ENCODE data around the gene PIGH.
"Not testable (repeated sequence)": the region's sequence is repeated elsewhere in the genome, so short reads cannot be mapped to it uniquely, and the experiment has no call there.

Gene PIGH

DNA sequence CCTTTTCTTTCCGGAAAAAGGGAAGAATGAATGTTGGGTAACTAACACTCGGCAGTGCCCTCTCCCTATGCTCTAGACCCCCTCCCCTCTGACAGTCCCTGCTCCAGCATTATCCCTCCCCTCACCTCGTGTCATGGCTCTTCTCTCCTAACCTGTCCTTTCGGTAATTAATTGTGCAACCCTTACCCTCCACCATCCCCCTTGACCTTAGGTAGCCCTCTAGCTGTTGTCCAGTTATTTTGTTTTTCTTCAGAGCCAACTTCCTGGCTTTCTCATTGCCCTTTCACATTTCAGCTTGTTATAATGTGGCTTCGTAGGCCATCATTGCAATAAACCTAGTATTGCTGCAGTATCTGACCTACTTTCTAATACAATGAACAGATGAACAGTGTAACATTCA lies 30.9 kb upstream of the PIGH start:
- Histone ChIP-seq H3K9me3 (ENCODE audit: insufficient read depth, low read depth, low read length) (no peaks in the 10 kb centered on the region), H3K9ac (ENCODE audit: low read depth, low read length) (no peak overlapping the region), H3K4me1 (ENCODE audit: insufficient read depth, low read length) (no peaks in the 10 kb centered on the region), H3K27me3 (ENCODE audit: insufficient read depth, low read length) (no peaks in the 10 kb centered on the region), H3K4me3 (ENCODE audit: low read length) (no peak overlapping the region), H3K27ac (ENCODE audit: low read depth, low read length) (no peak overlapping the region), H3K36me3 (ENCODE audit: insufficient read depth, low read length) (peaks cover 5% of the 10 kb centered on the region; the same call in 1 of the 2 replicates)
- 92% methylated on average over 5 of the region's 5 CpGs for WGBS

DNA sequence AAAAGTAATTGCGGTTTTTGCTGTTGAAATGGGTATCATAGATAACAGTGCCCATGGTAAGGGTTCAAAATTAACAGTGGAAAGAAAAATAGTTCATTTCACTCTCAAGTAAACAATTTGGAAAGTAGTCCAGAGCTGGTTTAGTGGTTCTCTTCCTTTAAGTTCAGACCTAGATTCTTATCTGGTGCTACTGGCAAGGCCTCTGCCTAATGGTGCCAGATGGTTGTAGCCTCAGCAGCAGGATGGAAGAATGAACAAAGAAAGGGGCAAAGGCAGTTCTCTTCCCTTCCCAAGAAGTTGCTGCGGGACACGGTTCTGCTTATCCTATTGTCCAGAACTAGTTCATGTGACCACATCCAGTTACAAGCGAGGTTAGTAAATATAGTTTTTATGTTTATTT lies 30.1 kb upstream of the PIGH start:
- Histone ChIP-seq H3K4me3 (ENCODE audit: low read length) (no peak overlapping the region), H3K9me3 (ENCODE audit: insufficient read depth, low read depth, low read length) (no peaks in the 10 kb centered on the region), H3K9ac (ENCODE audit: low read depth, low read length) (no peak overlapping the region), H3K27me3 (ENCODE audit: insufficient read depth, low read length) (no peaks in the 10 kb centered on the region), H3K4me1 (ENCODE audit: insufficient read depth, low read length) (no peaks in the 10 kb centered on the region), H3K36me3 (ENCODE audit: insufficient read depth, low read length) (peaks cover 5% of the 10 kb centered on the region; the same call in 1 of the 2 replicates), H3K27ac (ENCODE audit: low read depth, low read length) (no peak overlapping the region)
- WGBS: 98% methylated on average over 3 of the region's 4 CpGs

DNA sequence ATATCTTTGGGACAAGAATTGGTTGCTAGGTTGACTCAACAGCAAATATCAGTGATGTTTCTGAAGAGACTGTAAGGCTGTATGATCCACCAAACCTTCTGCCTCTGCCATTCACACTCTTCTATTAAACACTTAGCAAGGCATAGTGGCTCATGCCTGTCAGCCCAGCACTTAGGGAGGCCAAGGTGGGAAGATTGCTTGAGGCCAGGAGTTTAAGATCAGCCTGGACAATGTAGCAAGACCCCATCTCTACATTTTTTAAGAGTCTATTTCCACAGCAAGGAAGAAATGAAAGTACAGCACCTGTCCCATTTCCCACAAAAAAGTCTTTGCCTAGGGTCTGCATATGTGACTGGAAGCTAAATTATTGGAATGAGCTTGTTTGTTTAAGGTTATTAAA lies 27.5 kb upstream of the PIGH start:
- Histone ChIP-seq H3K9ac (ENCODE audit: low read depth, low read length) (no peak overlapping the region), H3K27ac (ENCODE audit: low read depth, low read length) (no peak overlapping the region), H3K36me3 (ENCODE audit: insufficient read depth, low read length) (peaks cover 13% of the 10 kb centered on the region; the same call in 1 of the 2 replicates), H3K4me3 (ENCODE audit: low read length) (no peak overlapping the region), H3K4me1 (ENCODE audit: insufficient read depth, low read length) (peaks cover 8% of the 10 kb centered on the region), H3K9me3 (ENCODE audit: insufficient read depth, low read depth, low read length) (no peaks in the 10 kb centered on the region; the same call in 1 of the 2 replicates), H3K27me3 (ENCODE audit: insufficient read depth, low read length) (no peaks in the 10 kb centered on the region)

DNA sequence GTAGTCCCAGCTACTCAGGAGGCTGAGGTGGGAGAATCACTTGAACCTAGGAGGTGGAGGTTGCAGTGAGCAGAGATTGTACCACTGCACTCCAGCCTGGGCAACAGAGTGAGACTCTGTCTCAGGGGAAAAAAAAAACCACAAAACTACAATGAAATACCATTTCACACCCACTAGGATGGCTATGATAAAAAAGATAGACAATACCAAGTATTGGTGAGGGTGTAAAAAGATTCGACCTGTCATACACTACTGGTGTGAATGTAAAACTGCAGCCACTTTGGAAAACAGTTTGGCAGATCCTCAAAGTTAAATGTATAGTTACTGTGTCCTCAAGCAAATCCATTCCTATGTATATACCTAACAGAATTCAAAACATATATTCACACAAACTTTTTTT lies 26.1 kb upstream of the PIGH start:
- not testable (repeated sequence) for H3K9me3 ChIP-seq (ENCODE audit: insufficient read depth, low read depth, low read length); H3K4me3 ChIP-seq (ENCODE audit: low read length); H3K27ac ChIP-seq (ENCODE audit: low read depth, low read length); H3K9ac ChIP-seq (ENCODE audit: low read depth, low read length); H3K36me3 ChIP-seq (ENCODE audit: insufficient read depth, low read length); H3K27me3 ChIP-seq (ENCODE audit: insufficient read depth, low read length)
- whole genome bisulfite sequencing: 88% methylated on average over 1 of the region's 1 CpG
- peaks cover 12% of the 10 kb centered on the region for H3K4me1 ChIP-seq (ENCODE audit: insufficient read depth, low read length)

DNA sequence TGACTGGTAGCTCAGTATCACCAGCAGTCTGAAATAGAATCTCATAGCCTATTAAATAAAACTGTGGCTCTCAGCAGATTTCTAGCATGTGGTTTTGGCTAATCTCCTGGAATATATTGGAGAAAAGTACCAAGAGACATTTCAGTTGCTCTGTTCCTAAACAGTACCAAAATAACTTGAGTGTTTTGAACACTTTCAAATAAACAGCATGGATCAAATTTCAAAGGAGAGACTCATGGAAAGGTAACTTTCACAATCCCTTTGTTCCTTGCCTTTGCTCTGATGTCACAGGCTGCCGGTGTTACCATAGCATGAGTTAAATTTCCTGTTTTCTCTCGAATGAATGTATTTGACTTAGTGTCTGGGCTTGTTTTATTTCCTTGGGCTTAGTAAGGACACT lies 23.0 kb upstream of the PIGH start:
- 85% methylated on average over 2 of the region's 2 CpGs for WGBS
- Histone ChIP-seq H3K27ac (ENCODE audit: low read depth, low read length) (peak overlapping the region; percentile 53), H3K27me3 (ENCODE audit: insufficient read depth, low read length) (peaks cover 8% of the 10 kb centered on the region), H3K36me3 (ENCODE audit: insufficient read depth, low read length) (peaks cover 8% of the 10 kb centered on the region; the same call in 1 of the 2 replicates), H3K4me3 (ENCODE audit: low read length) (no peak overlapping the region; the same call in 1 of the 2 replicates), H3K4me1 (ENCODE audit: insufficient read depth, low read length) (peaks cover 17% of the 10 kb centered on the region), H3K9ac (ENCODE audit: low read depth, low read length) (peak overlapping the region; percentile 34; the same call in 1 of the 2 replicates), H3K9me3 (ENCODE audit: insufficient read depth, low read depth, low read length) (no peaks in the 10 kb centered on the region; the same call in 1 of the 2 replicates)

DNA sequence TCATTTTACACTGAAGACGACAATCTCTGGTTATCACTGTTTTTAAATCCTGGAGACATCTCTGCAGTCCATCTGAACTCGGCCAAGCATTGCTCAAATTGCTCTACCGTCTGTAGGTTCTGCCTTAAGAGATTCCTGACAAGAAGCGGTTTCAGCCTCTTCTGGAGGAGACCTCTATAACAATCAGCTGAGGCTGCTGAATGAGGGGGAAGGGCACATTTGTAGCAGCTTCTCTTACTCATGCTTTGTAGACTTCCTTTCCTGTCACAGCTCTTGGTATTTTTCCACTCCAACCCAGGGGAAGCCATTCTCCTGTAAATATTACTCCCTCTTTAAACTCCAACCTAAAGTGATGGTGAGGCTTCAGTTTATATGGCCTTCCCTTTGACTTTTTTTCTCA lies 22.6 kb upstream of the PIGH start:
- peaks cover 8% of the 10 kb centered on the region; the same call in 1 of the 2 replicates for H3K36me3 ChIP-seq (ENCODE audit: insufficient read depth, low read length)
- WGBS: 64% methylated on average over 4 of the region's 4 CpGs
- H3K4me1 ChIP-seq (ENCODE audit: insufficient read depth, low read length): peaks cover 17% of the 10 kb centered on the region
- peaks cover 12% of the 10 kb centered on the region for H3K27me3 ChIP-seq (ENCODE audit: insufficient read depth, low read length)
- H3K9me3 ChIP-seq (ENCODE audit: insufficient read depth, low read depth, low read length): no peaks in the 10 kb centered on the region; the same call in 1 of the 2 replicates
- no peak overlapping the region; the same call in 1 of the 2 replicates for H3K4me3 ChIP-seq (ENCODE audit: low read length)
- peak overlapping the region; percentile 53 for H3K27ac ChIP-seq (ENCODE audit: low read depth, low read length)
- H3K9ac ChIP-seq (ENCODE audit: low read depth, low read length): peak overlapping the region; percentile 34; the same call in 1 of the 2 replicates

DNA sequence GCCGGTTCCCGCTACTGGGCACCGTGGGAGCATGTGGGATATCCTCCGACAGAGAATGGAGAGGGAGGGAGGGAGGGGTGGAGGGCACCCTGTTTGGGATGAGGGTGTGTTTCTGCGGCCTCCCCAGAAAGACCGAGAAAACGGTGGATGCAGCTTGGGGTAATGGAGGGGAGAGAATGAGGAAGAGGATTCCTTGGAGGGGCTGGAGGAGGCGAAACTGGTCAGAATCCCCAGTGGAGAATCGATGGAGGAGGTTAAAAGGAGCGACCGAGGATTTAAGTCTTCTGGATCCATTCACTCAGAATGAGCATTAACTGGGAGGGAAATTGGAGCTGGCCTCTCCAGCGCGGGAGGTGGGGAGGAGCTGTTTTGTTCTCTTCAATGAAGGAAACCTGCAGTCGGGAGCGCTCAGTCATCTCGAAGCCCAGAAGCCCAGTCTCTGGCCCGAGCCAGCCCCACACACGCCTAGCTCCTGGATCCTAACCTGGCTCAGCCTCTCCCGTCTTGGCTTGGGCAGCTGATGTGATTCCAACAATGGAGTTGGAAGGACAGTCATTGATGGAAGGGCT lies 20.2 kb upstream of the PIGH start:
- WGBS: 3% methylated on average over 19 of the region's 19 CpGs
- H3K4me3 ChIP-seq (ENCODE audit: low read length): peak overlapping the region; percentile 84
- peaks cover 17% of the 10 kb centered on the region for H3K4me1 ChIP-seq (ENCODE audit: insufficient read depth, low read length)
- no peaks in the 10 kb centered on the region; the same call in 1 of the 2 replicates for H3K9me3 ChIP-seq (ENCODE audit: insufficient read depth, low read depth, low read length)
- no peak overlapping the region for H3K27ac ChIP-seq (ENCODE audit: low read depth, low read length)
- peaks cover 29% of the 10 kb centered on the region for H3K27me3 ChIP-seq (ENCODE audit: insufficient read depth, low read length)
- H3K36me3 ChIP-seq (ENCODE audit: insufficient read depth, low read length): peaks cover 8% of the 10 kb centered on the region; the same call in 1 of the 2 replicates
- H3K9ac ChIP-seq (ENCODE audit: low read depth, low read length): peak overlapping the region; percentile 72

DNA sequence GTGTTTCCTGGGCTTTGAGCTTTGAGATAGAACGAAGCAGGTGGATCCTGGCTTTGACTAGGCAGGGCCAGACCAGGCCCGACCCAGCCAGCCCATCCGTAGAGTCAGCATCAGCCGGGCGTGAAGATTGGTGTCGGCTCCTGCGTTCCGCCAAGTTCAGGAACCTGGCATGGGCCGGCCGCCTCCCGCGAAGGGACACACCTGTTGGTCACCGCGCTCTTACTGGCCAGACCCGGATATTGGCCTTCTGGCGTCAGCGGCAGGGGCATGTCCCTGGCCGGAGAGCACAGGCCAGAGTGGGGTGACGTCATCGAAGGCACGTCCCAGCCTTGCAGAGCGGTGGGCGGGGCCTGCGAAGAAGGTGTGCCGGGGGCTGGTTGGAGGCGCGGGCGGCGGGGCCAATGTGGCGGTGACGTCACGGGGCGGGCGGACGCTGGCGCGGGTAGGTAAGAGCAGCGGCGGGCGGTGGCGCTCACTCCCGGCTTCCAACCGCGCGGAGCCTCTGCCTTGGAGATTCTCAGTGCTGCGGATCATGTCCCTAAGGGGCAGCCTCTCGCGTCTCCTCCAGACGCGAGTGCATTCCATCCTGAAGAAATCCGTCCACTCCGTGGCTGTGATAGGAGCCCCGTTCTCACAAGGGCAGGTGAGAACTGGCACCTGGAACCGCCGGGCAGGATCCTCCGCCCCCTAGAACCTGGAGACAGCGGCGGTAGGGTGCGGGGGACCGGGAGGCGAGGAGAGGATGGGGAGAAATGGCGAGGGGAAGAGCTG lies 19.6 kb upstream of the PIGH start, which contains the start of gene ARG2:
TSS of gene ARG2 (plus strand) at position 475 of the 771 bp plus-strand sequence. CDS start at position 533, 58 bp downstream.
- Histone ChIP-seq H3K9ac (ENCODE audit: low read depth, low read length) (peak within 1 kb of the TSS; percentile 72), H3K9me3 (ENCODE audit: insufficient read depth, low read depth, low read length) (no peaks in the 10 kb centered on the region), H3K27ac (ENCODE audit: low read depth, low read length) (peak within 1 kb of the TSS; percentile 51; the same call in 1 of the 2 replicates), H3K4me3 (ENCODE audit: low read length) (peak within 1 kb of the TSS; percentile 84), H3K36me3 (ENCODE audit: insufficient read depth, low read length) (peaks cover 5% of the 10 kb centered on the region; the same call in 1 of the 2 replicates), H3K4me1 (ENCODE audit: insufficient read depth, low read length) (peaks cover 17% of the 10 kb centered on the region), H3K27me3 (ENCODE audit: insufficient read depth, low read length) (peaks cover 36% of the 10 kb centered on the region)
- WGBS: 1% methylated on average over 62 of the region's 62 CpGs

DNA sequence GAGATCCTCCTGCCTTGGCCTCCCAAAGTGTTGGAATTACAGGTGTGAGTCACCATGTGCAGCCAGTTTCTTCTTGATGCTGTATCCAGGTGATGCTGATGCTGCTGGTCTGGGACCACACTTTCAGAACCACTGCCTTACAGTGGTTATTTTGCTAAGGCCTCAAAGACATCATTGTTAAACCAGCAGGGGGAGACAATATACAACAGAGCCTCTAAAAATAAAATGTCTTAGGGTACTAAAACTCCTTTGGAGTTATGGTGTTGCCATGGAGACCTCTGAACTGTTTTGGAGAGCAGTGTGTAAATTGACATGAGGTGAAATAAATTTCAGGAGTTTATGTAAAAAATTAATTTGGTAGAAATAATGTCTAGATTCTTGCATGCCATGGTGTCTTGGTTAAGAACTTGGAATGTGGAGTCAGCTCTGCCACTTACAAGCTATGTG lies 18.6 kb upstream of the PIGH start:
- H3K4me3 ChIP-seq (ENCODE audit: low read length): no peak overlapping the region

DNA sequence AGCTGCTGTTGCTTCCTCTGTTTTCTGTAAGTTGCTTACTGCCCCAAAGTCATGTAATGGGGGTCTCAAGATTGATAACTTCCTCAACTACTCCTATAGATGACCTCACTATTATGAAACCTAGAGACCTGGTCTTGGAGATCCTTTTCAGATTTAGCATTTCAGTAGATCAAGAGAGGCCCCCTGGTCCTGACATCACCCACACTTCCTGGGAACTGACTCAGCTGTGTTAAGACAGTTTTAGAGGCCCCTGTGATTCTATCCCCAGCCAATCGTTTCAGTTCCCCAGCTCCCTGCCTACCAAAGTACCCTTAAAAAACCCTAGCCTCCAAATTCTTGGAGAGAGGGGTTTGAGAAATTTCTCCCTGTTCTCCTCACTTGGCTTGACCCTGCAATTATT lies 10.4 kb upstream of the PIGH start:
- Histone ChIP-seq H3K4me3 (ENCODE audit: low read length) (no peak overlapping the region), H3K27me3 (ENCODE audit: insufficient read depth, low read length) (peaks cover 99% of the 10 kb centered on the region), H3K9ac (ENCODE audit: low read depth, low read length) (no peak overlapping the region), H3K36me3 (ENCODE audit: insufficient read depth, low read length) (no peaks in the 10 kb centered on the region), H3K27ac (ENCODE audit: low read depth, low read length) (no peak overlapping the region), H3K4me1 (ENCODE audit: insufficient read depth, low read length) (peaks cover 9% of the 10 kb centered on the region), H3K9me3 (ENCODE audit: insufficient read depth, low read depth, low read length) (no peaks in the 10 kb centered on the region)
- WGBS: 100% methylated on average over 1 of the region's 1 CpG

More for the DNA sequence above, 18.6 kb upstream of the PIGH start:
- Histone ChIP-seq H3K36me3 (ENCODE audit: insufficient read depth, low read length) (no peaks in the 10 kb centered on the region), H3K4me1 (ENCODE audit: insufficient read depth, low read length) (peaks cover 17% of the 10 kb centered on the region), H3K9ac (ENCODE audit: low read depth, low read length) (no peak overlapping the region), H3K27me3 (ENCODE audit: insufficient read depth, low read length) (peaks cover 45% of the 10 kb centered on the region), H3K9me3 (ENCODE audit: insufficient read depth, low read depth, low read length) (no peaks in the 10 kb centered on the region), H3K27ac (ENCODE audit: low read depth, low read length) (no peak overlapping the region)

DNA sequence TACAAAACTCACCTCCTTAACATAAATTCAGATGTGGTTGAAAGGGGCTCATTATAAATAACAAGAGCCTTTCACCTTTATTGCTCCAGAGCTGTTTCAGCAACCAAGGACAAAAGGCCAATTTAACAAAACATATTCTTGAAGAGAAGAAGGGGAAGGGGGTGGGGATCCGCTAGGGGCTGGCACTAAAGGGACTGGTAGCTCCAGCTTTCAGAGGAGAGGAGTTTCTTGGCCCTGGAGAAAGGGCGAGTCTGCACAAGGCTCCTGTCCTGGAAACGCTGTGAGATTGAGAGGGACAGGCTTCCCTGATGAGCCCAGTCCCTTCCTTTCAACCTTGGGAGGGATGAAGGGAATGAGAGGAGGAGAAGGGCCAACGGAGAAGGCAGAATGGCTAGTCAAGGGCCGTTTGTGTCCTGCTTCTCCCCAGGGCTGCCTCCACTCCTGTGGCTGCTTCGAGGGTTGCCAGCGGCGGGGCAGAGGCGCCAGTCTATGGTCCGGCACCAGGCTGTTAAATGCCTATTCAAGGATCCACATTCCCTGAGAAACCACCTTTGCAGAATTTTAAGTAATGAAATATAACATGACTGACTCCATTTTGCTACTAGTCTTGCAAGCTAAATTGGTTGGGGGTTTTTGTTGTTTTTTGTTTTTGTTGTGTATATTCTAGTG lies 9.7 kb upstream of the PIGH start:
- Histone ChIP-seq H3K4me1 (ENCODE audit: insufficient read depth, low read length) (peaks cover 9% of the 10 kb centered on the region), H3K27me3 (ENCODE audit: insufficient read depth, low read length) (peaks cover 99% of the 10 kb centered on the region), H3K36me3 (ENCODE audit: insufficient read depth, low read length) (no peaks in the 10 kb centered on the region), H3K9ac (ENCODE audit: low read depth, low read length) (no peak overlapping the region), H3K4me3 (ENCODE audit: low read length) (no peak overlapping the region), H3K9me3 (ENCODE audit: insufficient read depth, low read depth, low read length) (no peaks in the 10 kb centered on the region), H3K27ac (ENCODE audit: low read depth, low read length) (no peak overlapping the region)
- 76% methylated on average over 10 of the region's 10 CpGs for WGBS

Data from HUES64 (cell line).